OCI-LY7 (cell line): ENCODE results near the gene RBP3. TPM values are rescaled to one million over a fixed set of nuclear protein-coding genes. Genes with fewer than 3 reads are reported as not detected.

ENCODE experiments used
- BruUV-seq: library from RNA; stranded (reverse); fragments of 400-500 nt; replicated peaks from 2 replicates; lab custom pipeline; 2021; lab: Mats Ljungman, UMichigan
- CTCF ChIA-PET: fragments of 300-600 bp; sonication (Branson Sonifier 250); formaldehyde crosslinking; loops from one replicate; lab custom pipeline; 2022; ENCODE audit warnings: antibody characterized with exemption; ENCODE audit not compliant: unreplicated experiment; lab: Charles Lee
- POLR2A ChIA-PET: fragments of 300-600 bp; sonication (Branson Sonifier 250); formaldehyde crosslinking; loops from one replicate; lab custom pipeline; 2022; ENCODE audit warnings: antibody characterized with exemption; lab: Charles Lee
- DNase-seq: peaks from one replicate; pipeline ENCODE4 v3.0.0-alpha.2; 2015; ENCODE audit warnings: low spot score
- H2AFZ ChIP-seq: fragments of 200-600 bp; sonication (generic), shearing (Covaris generic); 2 replicates; pipeline ENCODE4 v1.6.1; 2014; ENCODE audit warnings: mild to moderate bottlenecking, antibody characterized with exemption, low read length, moderate library complexity
- H3K27ac ChIP-seq: fragments of 200-600 bp; sonication (generic); 2 replicates; pipeline ENCODE4 v1.5.1; 2014; ENCODE audit warnings: mixed run types, low read depth, mild to moderate bottlenecking, moderate library complexity, low read length, inconsistent platforms; ENCODE audit not compliant: poor library complexity, severe bottlenecking
- H3K36me3 ChIP-seq: fragments of 200-600 bp; sonication (generic); 2 replicates; pipeline ENCODE4 v1.6.1; 2014; ENCODE audit warnings: mild to moderate bottlenecking, antibody characterized with exemption, low read length, moderate library complexity, mixed read lengths; ENCODE audit not compliant: insufficient read depth
- H3K4me1 ChIP-seq: fragments of 200-600 bp; sonication (generic); 2 replicates; pipeline ENCODE4 v1.5.1; 2014; ENCODE audit warnings: mild to moderate bottlenecking, low read length; ENCODE audit not compliant: insufficient read depth, poor library complexity, severe bottlenecking
- H3K4me2 ChIP-seq: fragments of 200-600 bp; sonication (generic); 2 replicates; pipeline ENCODE4 v1.6.1; 2014; ENCODE audit warnings: mild to moderate bottlenecking, low read length
- H3K4me3 ChIP-seq: fragments of 200-600 bp; sonication (generic); 2 replicates; pipeline ENCODE4 v1.5.1; 2014; ENCODE audit warnings: mild to moderate bottlenecking, low read depth, low read length; ENCODE audit not compliant: poor library complexity, severe bottlenecking
- H3K79me2 ChIP-seq: fragments of 200-600 bp; sonication (generic); 2 replicates; pipeline ENCODE4 v1.6.1; 2016; ENCODE audit warnings: low read depth, mild to moderate bottlenecking, low read length, moderate library complexity, mixed read lengths; ENCODE audit not compliant: insufficient read depth
- H3K9me2 ChIP-seq: fragments of 200-600 bp; sonication (generic); 2 replicates; pipeline ENCODE4 v1.6.1; 2016; ENCODE audit warnings: mild to moderate bottlenecking, low read length, mixed read lengths; ENCODE audit not compliant: insufficient read depth
- H3K9me3 ChIP-seq: fragments of 200-600 bp; sonication (generic); 2 replicates; pipeline ENCODE4 v1.6.1; 2014; ENCODE audit warnings: mild to moderate bottlenecking, mixed run types, low read length, mixed read lengths
- H4K20me1 ChIP-seq: fragments of 200-600 bp; sonication (generic); 2 replicates; pipeline ENCODE4 v1.6.1; 2014; ENCODE audit warnings: mild to moderate bottlenecking, antibody characterized with exemption, low read length, moderate library complexity, mixed read lengths; ENCODE audit not compliant: insufficient read depth
- CTCF ChIP-seq: fragments of 200-600 bp; sonication (generic); conservative IDR thresholded peaks from 2 replicates; pipeline ENCODE4 v1.5.1; 2014; ENCODE audit warnings: mild to moderate bottlenecking, antibody characterized with exemption, low read length, moderate library complexity, mixed read lengths
- EZH2phosphoT487 ChIP-seq: fragments of 200-600 bp; sonication (generic); IDR thresholded peaks from 2 replicates; pipeline ENCODE4 v1.6.1; 2018; ENCODE audit warnings: low read depth, borderline replicate concordance, mild to moderate bottlenecking, mixed run types, antibody characterized with exemption, low read length, moderate library complexity, mixed read lengths
- intact Hi-C: fragments of 100-400 bp; cut with micrococcal nuclease; formaldehyde crosslinking; loops from one replicate; pipeline ENCODE4 v1.10.0; 2022; ENCODE audit not compliant: unreplicated experiment
- total RNA-seq, 2 experiments: library from RNA; depleted of rRNA in 1 of 2; stranded (reverse); fragments of >200 nt in 1 of 2; shearing (Covaris generic) in 1 of 2; gene quantifications; 2 replicates each; pipeline ENCODE4 v1.2.3, GENCODE V29; 2014 to 2022

Gene RBP3
- total RNA-seq, 2 experiments from 2014 or later, result not detected

GRCh38 chr10:47405857-47406547 is 57.8 kb downstream of the RBP3 start:
- no peak overlapping the region for H3K4me2 ChIP-seq
- H3K9me2 ChIP-seq, result no peaks in the 10 kb centered on the region
- no peaks in the 10 kb centered on the region for H3K9me3 ChIP-seq
- no peak for TF ChIP-seq CTCF
- no peak for TF ChIP-seq EZH2phosphoT487
- POLR2A ChIA-PET, result no interaction called here
- H3K27ac ChIP-seq, result no peak overlapping the region
- no peaks in the 10 kb centered on the region for H3K36me3 ChIP-seq
- BruUV-seq, result no TSS peak
- intact Hi-C loops, result no loop called here
- H3K4me1 ChIP-seq, result peaks cover 11% of the 10 kb centered on the region
- H3K4me3 ChIP-seq, result no peak overlapping the region
- H4K20me1 ChIP-seq, result no peaks in the 10 kb centered on the region
- no peaks in the 10 kb centered on the region for H3K79me2 ChIP-seq
- H2AFZ ChIP-seq, result no peak overlapping the region
- CTCF ChIA-PET, result no interaction called here
- no peak for DNase-seq

GRCh38 chr10:47406548-47406869 is 58.3 kb downstream of the RBP3 start:
- ChIA-PET POLR2A (no interaction called here), CTCF (no interaction called here)
- H2AFZ ChIP-seq, result no peak overlapping the region
- no peaks in the 10 kb centered on the region for H4K20me1 ChIP-seq
- no peak overlapping the region for H3K27ac ChIP-seq
- no TSS peak for BruUV-seq
- no peak overlapping the region for H3K4me2 ChIP-seq
- no peaks in the 10 kb centered on the region for H3K36me3 ChIP-seq
- H3K79me2 ChIP-seq, result no peaks in the 10 kb centered on the region
- H3K4me3 ChIP-seq, result no peak overlapping the region
- TF ChIP-seq EZH2phosphoT487 (no peak), CTCF (no peak)
- no peak for DNase-seq
- intact Hi-C loops, result no loop called here
- peaks cover 11% of the 10 kb centered on the region for H3K4me1 ChIP-seq
- H3K9me2 ChIP-seq, result no peaks in the 10 kb centered on the region
- no peaks in the 10 kb centered on the region for H3K9me3 ChIP-seq

GRCh38 chr10:47406870-47407691 is 58.9 kb downstream of the RBP3 start:
- H3K36me3 ChIP-seq, result no peaks in the 10 kb centered on the region
- no peak overlapping the region for H2AFZ ChIP-seq
- no peak for DNase-seq
- POLR2A ChIA-PET, result no interaction called here
- H4K20me1 ChIP-seq, result no peaks in the 10 kb centered on the region
- no peaks in the 10 kb centered on the region for H3K79me2 ChIP-seq
- no TSS peak for BruUV-seq
- H3K4me1 ChIP-seq, result peaks cover 11% of the 10 kb centered on the region
- TF ChIP-seq CTCF, result no peak
- no peak for TF ChIP-seq EZH2phosphoT487
- no peak overlapping the region for H3K27ac ChIP-seq
- no peak overlapping the region for H3K4me2 ChIP-seq
- no peaks in the 10 kb centered on the region for H3K9me2 ChIP-seq
- H3K4me3 ChIP-seq, result no peak overlapping the region
- intact Hi-C loops, result no loop called here
- CTCF ChIA-PET, result no interaction called here
- H3K9me3 ChIP-seq, result no peaks in the 10 kb centered on the region
